ENCODE data around the gene PACS2. TPM values are rescaled to one million over a fixed set of nuclear protein-coding genes. Genes with fewer than 3 reads are reported as not detected.

Gene PACS2
- total and polyA plus RNA-seq, 2 of the 8 experiments (the other 6 are each of a cell fraction or from before 2014, with no cell fraction given) = 38.0 to 62.8 TPM

DNA sequence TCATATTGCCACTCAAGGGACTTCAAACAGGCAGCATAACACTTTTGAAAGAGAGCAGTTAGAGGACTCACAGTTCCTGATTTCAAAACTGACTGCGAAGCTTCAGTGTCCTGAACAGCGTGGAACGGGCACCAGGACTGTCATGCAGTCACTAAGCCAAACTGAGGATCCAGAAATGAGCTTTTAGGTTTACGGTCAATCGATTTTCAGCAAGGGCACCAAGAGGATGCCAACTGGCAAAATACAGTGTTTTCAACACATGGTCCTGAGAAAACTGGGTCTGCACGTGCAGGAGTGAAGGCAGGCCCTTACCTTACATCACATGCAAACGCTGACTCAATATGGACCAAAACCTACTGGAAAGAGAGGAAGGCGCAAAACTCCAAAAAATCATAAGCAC is 29.4 kb upstream of the PACS2 start:
- H4K91ac ChIP-seq (replicated peaks; ENCODE audit: insufficient read length, low read length) = no peak overlapping the region
- no peak overlapping the region for H2BK5ac ChIP-seq (ENCODE audit: low read depth, low read length)
- H3K9ac ChIP-seq (replicated peaks in 1 of 4; ENCODE audit: extremely low read depth in 1 of 4, low read depth in 3 of 4, low read length in 3 of 4) = no peak overlapping the region; a peak in 1 of 7 replicates
- no peak overlapping the region for H3K27ac ChIP-seq (ENCODE audit: low read depth, low read length)
- H2BK120ac ChIP-seq (replicated peaks; ENCODE audit: low read depth, low read length) = no peak overlapping the region
- H3K18ac ChIP-seq (ENCODE audit: extremely low read depth, low read length) = no peak overlapping the region
- H4K5ac ChIP-seq (ENCODE audit: insufficient read length, low read depth, low read length) = no peak overlapping the region
- FAIRE-seq (no peak), DNase-seq (ENCODE audit: low read depth in 1 of 2, low spot score in 2 of 2) (no peak)
- no peak overlapping the region for H2BK20ac ChIP-seq (ENCODE audit: low read length)
- no peaks in the 10 kb centered on the region for H3K36me3 ChIP-seq (ENCODE audit: control insufficient read depth in 2 of 4, insufficient read depth in 4 of 4, low read length in 3 of 4)
- TF ChIP-seq CHD2 (IDR thresholded peaks at IDR 0.05; ENCODE audit: low read length) (no peak), EGR1 (IDR thresholded peaks at IDR 0.05; ENCODE audit: borderline replicate concordance, low read depth, low read length) (no peak), SP4 (IDR thresholded peaks at IDR 0.05; ENCODE audit: low read length) (no peak), YY1 (IDR thresholded peaks at IDR 0.05; ENCODE audit: low read depth, low read length) (no peak), HDAC6 (IDR thresholded peaks at IDR 0.05; ENCODE audit: low read depth, low read length) (no peak), RFX5 (IDR thresholded peaks at IDR 0.05; ENCODE audit: borderline replicate concordance, low read depth, low read length) (no peak), USF2 (IDR thresholded peaks at IDR 0.05; ENCODE audit: low read length) (no peak), TAF7 (optimal IDR thresholded peaks at IDR 0.05; ENCODE audit: borderline replicate concordance, low read depth, low read length) (no peak), NANOG (IDR thresholded peaks at IDR 0.05; ENCODE audit: insufficient read depth, low read depth, low read length, poor library complexity, severe bottlenecking) (no peak), SIX5 (IDR thresholded peaks at IDR 0.05; ENCODE audit: low read depth, low read length) (no peak), MAFK (IDR thresholded peaks at IDR 0.05; ENCODE audit: low read depth, low read length) (no peak), SAP30 (IDR thresholded peaks at IDR 0.05; ENCODE audit: insufficient read depth, insufficient replicate concordance, low read length) (no peak)
- no peak overlapping the region for H3K4me2 ChIP-seq (ENCODE audit: insufficient read depth in 1 of 2, low read depth in 2 of 2, low read length in 2 of 2)
- peaks cover 0 to 2% of the 10 kb centered on the region in 2 experiments; a peak in 1 of 4 replicates for H3K79me2 ChIP-seq (ENCODE audit: control insufficient read depth in 1 of 2, insufficient read depth in 2 of 2, low read length in 2 of 2)
- H2BK12ac ChIP-seq (ENCODE audit: low read depth, low read length) = no peak overlapping the region
- ChIA-PET POLR2A (ENCODE audit: partially characterized antibody) (no interaction called here), CTCF (ENCODE audit: partially characterized antibody) (no interaction called here)
- WGBS, 2 experiments (ENCODE audit: extremely low coverage in 1 of 2, insufficient coverage in 1 of 2, insufficient read length in 1 of 2, insufficient replicate concordance in 2 of 2, low coverage in 1 of 2, low lambda C conversion rate in 2 of 2, missing lambda C conversion rate in 1 of 2) = 92% methylated on average over 8 of the region's 8 CpGs; no CpG with 5 or more reads in 1 of the 2 experiments
- H3K14ac ChIP-seq (ENCODE audit: insufficient read length) = no peak overlapping the region
- H3K4ac ChIP-seq (replicated peaks; ENCODE audit: insufficient read length, low read depth, low read length) = no peak overlapping the region
- H2AFZ ChIP-seq (ENCODE audit: low read length) = no peak overlapping the region
- 0 out of 2 replicates have a peak, but pooled peaks cover 8% of the 10 kb centered on the region for H3K79me1 ChIP-seq (ENCODE audit: low read depth, low read length)
- peaks cover 9 to 11% of the 10 kb centered on the region in 2 experiments for H4K20me1 ChIP-seq (replicated peaks in 1 of 2; ENCODE audit: control insufficient read depth in 1 of 2, insufficient read depth in 2 of 2, low read length in 2 of 2)
- H3K4me3 ChIP-seq (ENCODE audit: extremely low read depth in 1 of 4, insufficient read depth in 2 of 4, low read depth in 3 of 4, low read length in 4 of 4) = no peak overlapping the region
- H3K56ac ChIP-seq (replicated peaks; ENCODE audit: insufficient read length, low read depth, low read length) = no peak overlapping the region
- no peak overlapping the region for H3K23ac ChIP-seq (ENCODE audit: insufficient read length)
- no peak overlapping the region for H4K8ac ChIP-seq (ENCODE audit: extremely low read depth, insufficient read depth, low read length)
- H2BK15ac ChIP-seq (ENCODE audit: low read length) = no peak overlapping the region
- H3K4me1 ChIP-seq (replicated peaks in 1 of 4; ENCODE audit: control insufficient read depth in 3 of 4, insufficient read depth in 4 of 4, low read length in 3 of 4) = peaks cover 0 to 6% (median 3%) of the 10 kb centered on the region in 4 experiments; a peak in 4 of 7 replicates
- no peak overlapping the region for H2AK5ac ChIP-seq (ENCODE audit: low read depth, low read length)
- H3K9me3 ChIP-seq (ENCODE audit: insufficient read depth in 2 of 2, low read depth in 1 of 2, low read length in 1 of 2) = no peaks in the 10 kb centered on the region
- H3K27me3 ChIP-seq (replicated peaks in 1 of 4; ENCODE audit: control insufficient read depth in 3 of 4, extremely low read depth in 1 of 4, insufficient read depth in 3 of 4, low read length in 3 of 4) = no peaks in the 10 kb centered on the region
- H3K23me2 ChIP-seq (ENCODE audit: low read depth, low read length) = no peaks in the 10 kb centered on the region

Data from H1 (cell line).